ENCODE measurements around the gene MYMK.

GRCh38 chr9:133475292-133476012, 49.3 kb downstream of the MYMK start:
- no peak for TF ChIP-seq PATZ1 (CRISPR knock-in tag; IDR thresholded peaks at IDR 0.05; ENCODE audit: borderline replicate concordance)
- no peak for TF ChIP-seq ISL1 (CRISPR knock-in tag; IDR thresholded peaks at IDR 0.05)
- no peak for TF ChIP-seq ZFP30 (CRISPR knock-in tag; IDR thresholded peaks at IDR 0.05)
- no peak for TF ChIP-seq BACH2 (CRISPR knock-in tag; IDR thresholded peaks at IDR 0.05; ENCODE audit: borderline replicate concordance)
- no peak for TF ChIP-seq TSHZ2 (CRISPR knock-in tag; IDR thresholded peaks at IDR 0.05)
- no peak for TF ChIP-seq ZNF70 (CRISPR knock-in tag; IDR thresholded peaks at IDR 0.05)
- TF ChIP-seq SNAI2 (CRISPR knock-in tag; IDR thresholded peaks at IDR 0.05), result no peak

All from SK-N-SH treated with all-trans-retinoic acid at 6 μM for 48 hours (cell line).